Right renal cortex interstitium (tissue), 3 donors: Measurements from ENCODE around the gene CYP4A22. TPM values are rescaled to one million over a fixed set of nuclear protein-coding genes. Genes with fewer than 3 reads are reported as not detected.

ENCODE experiments used
- polyA plus RNA-seq, 3 donors: library from polyadenylated mRNA; unstranded; fragments of 120-200 nt; gene quantifications; one replicate each; pipeline ENCODE4 v1.2.1, GENCODE V29; 2013; ENCODE audit not compliant: insufficient read length in 3 of 3

Gene CYP4A22
- polyA plus RNA-seq, 3 donors, result 5.1 to 7.5 (median 6.6) TPM

Other genes starting within 250 kb of the CYP4A22 start
- 10 to 100 TPM; 30.0 to 50.3 (median 48.1) TPM for gene CYP4A11, start 196.0 kb upstream of the CYP4A22 start, polyA plus RNA-seq
- 10 to 100 TPM; 10.0 to 13.2 (median 12.3) TPM for gene CYP4X1, start 113.8 kb upstream of the CYP4A22 start, polyA plus RNA-seq
- under 1 TPM; 0.12 to 0.24 (median 0.15) TPM for gene CYP4Z1, start 70.2 kb upstream of the CYP4A22 start, polyA plus RNA-seq
- gene PDZK1IP1, start 52.6 kb downstream of the CYP4A22 start, polyA plus RNA-seq, result 10 to 100 TPM; 38.9 to 51.8 (median 43.7) TPM
- 1 to 10 TPM; 3.9 to 4.9 (median 4.1) TPM for gene TAL1, start 94.8 kb downstream of the CYP4A22 start, polyA plus RNA-seq
- gene STIL, start 176.7 kb downstream of the CYP4A22 start, polyA plus RNA-seq, result 1 to 10 TPM; 9.0 to 9.5 (median 9.3) TPM
- gene CMPK1, start 196.3 kb downstream of the CYP4A22 start, polyA plus RNA-seq, result 10 to 100 TPM; 83.7 to 85.5 (median 84.1) TPM